Measurements from ENCODE around the gene EIF4H. TPM values are rescaled to one million over a fixed set of nuclear protein-coding genes. Genes with fewer than 3 reads are reported as not detected.
"Not testable (repeated sequence)": the region's sequence is repeated elsewhere in the genome, so short reads cannot be mapped to it uniquely, and the experiment has no call there.

EIF4H gene
- total RNA-seq, 4 donors from 2014 or later, result 212 to 351 (median 309) TPM

DNA sequence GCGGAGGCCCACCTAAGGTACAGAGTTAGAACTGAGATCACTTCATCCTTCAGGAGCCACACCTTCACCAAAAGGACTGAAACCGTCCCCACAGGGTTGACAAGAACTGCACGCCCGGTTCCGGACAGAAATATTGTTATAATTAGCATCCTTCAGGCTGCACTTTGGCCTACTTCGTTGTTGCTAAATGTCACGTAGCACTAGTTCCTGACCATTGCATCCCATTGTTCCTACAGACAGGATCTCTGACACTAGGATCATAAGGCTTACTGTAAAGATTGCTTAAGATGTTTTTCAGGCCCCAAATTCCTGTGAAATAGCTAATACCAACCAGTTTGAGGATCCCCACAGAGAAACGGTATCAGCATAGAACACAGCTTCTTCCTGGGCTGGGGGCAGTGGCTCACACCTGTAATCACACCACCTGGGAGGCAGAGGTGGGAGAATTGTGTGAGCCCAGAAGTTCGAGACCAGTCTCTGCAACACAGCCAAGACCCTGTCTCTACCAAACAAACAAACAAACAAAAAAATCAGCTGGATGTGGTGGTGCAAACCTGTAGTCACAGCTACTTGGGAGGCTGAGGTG, 18.3 kb upstream of the EIF4H start:
- no peaks in the 10 kb centered on the region for H3K36me3 ChIP-seq
- WGBS, result 88% methylated on average over 9 of the region's 9 CpGs
- H3K4me3 ChIP-seq, result no peak overlapping the region
- H3K27ac ChIP-seq (replicated peaks in 1 of 4), result no peak overlapping the region
- no peaks in the 10 kb centered on the region for H3K9me3 ChIP-seq
- no peak for TF ChIP-seq EP300 (IDR thresholded peaks at IDR 0.05)
- no peak for TF ChIP-seq POLR2AphosphoS5 (IDR thresholded peaks at IDR 0.05)
- TF ChIP-seq POLR2A (IDR thresholded peaks at IDR 0.05; ENCODE audit: low read depth), result no peak
- TF ChIP-seq, protein P1, sequence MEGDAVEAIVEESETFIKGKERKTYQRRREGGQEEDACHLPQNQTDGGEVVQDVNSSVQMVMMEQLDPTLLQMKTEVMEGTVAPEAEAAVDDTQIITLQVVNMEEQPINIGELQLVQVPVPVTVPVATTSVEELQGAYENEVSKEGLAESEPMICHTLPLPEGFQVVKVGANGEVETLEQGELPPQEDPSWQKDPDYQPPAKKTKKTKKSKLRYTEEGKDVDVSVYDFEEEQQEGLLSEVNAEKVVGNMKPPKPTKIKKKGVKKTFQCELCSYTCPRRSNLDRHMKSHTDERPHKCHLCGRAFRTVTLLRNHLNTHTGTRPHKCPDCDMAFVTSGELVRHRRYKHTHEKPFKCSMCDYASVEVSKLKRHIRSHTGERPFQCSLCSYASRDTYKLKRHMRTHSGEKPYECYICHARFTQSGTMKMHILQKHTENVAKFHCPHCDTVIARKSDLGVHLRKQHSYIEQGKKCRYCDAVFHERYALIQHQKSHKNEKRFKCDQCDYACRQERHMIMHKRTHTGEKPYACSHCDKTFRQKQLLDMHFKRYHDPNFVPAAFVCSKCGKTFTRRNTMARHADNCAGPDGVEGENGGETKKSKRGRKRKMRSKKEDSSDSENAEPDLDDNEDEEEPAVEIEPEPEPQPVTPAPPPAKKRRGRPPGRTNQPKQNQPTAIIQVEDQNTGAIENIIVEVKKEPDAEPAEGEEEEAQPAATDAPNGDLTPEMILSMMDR (IDR thresholded peaks at IDR 0.05), result no peak
- intact Hi-C loops (cut with DNase I), result no loop called here
- no peak for DNase-seq (ENCODE audit: extremely low spot score)
- no peaks in the 10 kb centered on the region for H3K27me3 ChIP-seq
- no peaks in the 10 kb centered on the region for H3K4me1 ChIP-seq

DNA sequence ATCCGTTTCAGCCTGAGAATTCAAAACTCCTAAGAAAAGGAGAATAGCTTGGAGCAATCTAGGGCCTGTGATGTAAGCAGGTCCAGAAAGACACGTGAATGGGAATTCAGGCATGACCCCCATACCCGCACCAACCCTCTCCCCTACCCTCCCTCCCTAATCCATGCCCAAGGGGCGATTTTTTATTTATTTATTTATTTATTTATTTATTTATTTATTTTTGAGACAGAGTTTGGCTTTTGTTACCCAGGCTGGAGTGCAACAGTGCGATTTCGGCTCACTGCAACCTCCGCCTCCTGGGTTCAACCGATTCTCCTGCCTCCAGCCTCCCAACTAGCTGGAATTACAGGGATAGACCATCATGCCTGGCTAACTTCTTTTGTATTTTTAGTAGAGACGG, 16.6 kb upstream of the EIF4H start:
- H3K4me1 ChIP-seq, result no peaks in the 10 kb centered on the region
- WGBS, result 97% methylated on average over 9 of the region's 9 CpGs
- H3K27ac ChIP-seq (replicated peaks in 1 of 4), result no peak overlapping the region
- H3K36me3 ChIP-seq, result no peaks in the 10 kb centered on the region
- no peaks in the 10 kb centered on the region for H3K9me3 ChIP-seq
- TF ChIP-seq, protein P1 (IDR thresholded peaks at IDR 0.05), result no peak
- no peak for TF ChIP-seq POLR2A (IDR thresholded peaks at IDR 0.05; ENCODE audit: low read depth)
- TF ChIP-seq EP300 (IDR thresholded peaks at IDR 0.05), result no peak
- no peak for TF ChIP-seq POLR2AphosphoS5 (IDR thresholded peaks at IDR 0.05)
- no peak overlapping the region for H3K4me3 ChIP-seq
- DNase-seq (ENCODE audit: extremely low spot score), result no peak
- no peaks in the 10 kb centered on the region for H3K27me3 ChIP-seq
- intact Hi-C loops (cut with DNase I), result no loop called here

DNA sequence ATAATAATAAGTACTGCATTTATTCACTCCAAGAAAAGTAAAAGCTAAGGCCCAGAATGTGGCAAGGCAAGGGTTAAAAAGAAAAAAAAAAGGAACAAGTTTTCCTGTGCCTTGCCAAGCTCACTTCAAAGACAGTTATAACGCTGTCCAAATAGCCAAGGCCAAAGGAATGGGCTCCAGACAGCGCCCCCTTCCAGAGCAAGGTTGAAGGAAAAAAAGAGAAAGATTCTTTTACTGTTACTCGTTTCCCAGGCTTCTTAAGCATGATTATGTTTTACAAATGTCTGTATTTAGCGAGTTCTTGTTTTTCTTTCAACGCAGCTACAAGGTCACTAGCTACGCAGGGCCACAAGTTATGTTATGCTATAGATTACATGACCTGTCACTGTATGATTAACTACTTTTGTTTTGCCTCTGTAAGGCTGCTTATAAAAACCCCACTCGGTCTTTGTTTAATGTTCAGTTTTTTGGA, 9.1 kb upstream of the EIF4H start:
- intact Hi-C loops (cut with DNase I), result no loop called here
- no peak for TF ChIP-seq POLR2AphosphoS5 (IDR thresholded peaks at IDR 0.05)
- no peak for TF ChIP-seq EP300 (IDR thresholded peaks at IDR 0.05)
- no peak for TF ChIP-seq POLR2A (IDR thresholded peaks at IDR 0.05; ENCODE audit: low read depth)
- TF ChIP-seq, protein P1 (IDR thresholded peaks at IDR 0.05), result peak; percentile 28 to 38 (median 33)
- Histone ChIP-seq H3K36me3 (no peaks in the 10 kb centered on the region), H3K9me3 (no peaks in the 10 kb centered on the region), H3K27me3 (no peaks in the 10 kb centered on the region), H3K4me1 (peaks cover 0 to 12% (median 2%) of the 10 kb centered on the region in 4 donors), H3K27ac (replicated peaks in 1 of 4) (peak overlapping the region in 3 of 4 donors; percentile 4 to 39 (median 11)), H3K4me3 (no peak overlapping the region)
- WGBS, result 29% methylated on average over 7 of the region's 7 CpGs
- no peak for DNase-seq (ENCODE audit: extremely low spot score)

DNA sequence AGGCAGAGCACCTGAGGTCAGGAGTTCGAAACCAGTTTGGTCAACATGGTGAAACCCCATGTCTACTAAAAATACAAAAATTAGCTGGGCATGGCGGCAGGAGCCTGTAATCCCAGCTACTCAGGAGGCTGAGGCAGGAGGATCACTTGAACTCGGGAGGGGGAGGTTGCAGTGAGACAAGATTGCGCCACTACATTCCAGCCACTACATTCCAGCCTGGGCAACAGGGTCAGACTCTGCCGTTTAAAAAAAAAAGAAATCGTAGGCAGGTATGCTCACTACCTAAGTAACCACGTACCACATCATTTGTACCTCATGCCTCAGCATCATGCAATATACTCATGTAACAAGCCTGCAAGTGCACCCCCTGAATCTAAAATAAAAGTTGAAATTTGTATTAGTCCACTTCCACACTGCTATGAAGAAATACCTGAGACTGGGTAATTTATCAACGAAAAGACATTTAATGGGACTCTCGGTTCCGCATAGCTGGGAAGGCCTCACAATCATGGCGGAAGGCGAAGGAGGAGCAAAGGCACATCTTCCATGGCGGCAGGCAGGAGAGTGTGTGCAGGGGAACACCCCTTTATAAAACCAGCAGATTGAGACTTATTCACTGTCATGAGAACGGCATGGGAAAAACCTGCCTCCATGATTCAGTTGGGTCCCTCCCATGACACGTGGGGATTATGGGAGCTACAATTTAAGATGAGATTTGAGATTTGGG, 8.1 kb upstream of the EIF4H start:
- H3K36me3 ChIP-seq, result no peaks in the 10 kb centered on the region
- H3K27ac ChIP-seq (replicated peaks in 1 of 4), result peak overlapping the region in 2 of 4 donors; percentile 11 to 39

DNA sequence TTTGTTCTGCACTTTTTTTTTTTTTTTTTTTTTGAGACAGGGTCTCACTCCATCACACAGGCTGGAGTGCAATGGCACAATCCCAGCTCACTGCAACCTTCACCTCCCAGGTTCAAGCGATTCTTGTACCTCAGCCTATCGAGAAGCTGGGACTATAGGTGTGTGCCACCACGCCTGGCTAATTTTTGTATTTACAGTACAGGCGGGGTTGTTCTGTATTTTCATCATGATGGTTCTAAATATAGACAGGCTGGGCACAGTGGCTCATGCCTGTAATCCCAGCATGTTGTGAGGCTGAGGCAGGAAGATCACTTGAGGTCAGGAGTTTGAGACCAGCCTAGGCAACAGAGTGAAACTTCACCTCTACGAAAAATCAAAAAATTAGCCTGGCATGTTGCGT, 6.8 kb upstream of the EIF4H start:
- Histone ChIP-seq H3K4me1 (peaks cover 0 to 12% (median 2%) of the 10 kb centered on the region in 4 donors), H3K27ac (replicated peaks in 1 of 4) (peak overlapping the region in 1 of 4 donors; percentile 18)
- intact Hi-C loops (cut with DNase I); H3K36me3 ChIP-seq; H3K4me3 ChIP-seq; H3K9me3 ChIP-seq; DNase-seq (ENCODE audit: extremely low spot score); H3K27me3 ChIP-seq: not testable (repeated sequence)
- 85% methylated on average over 6 of the region's 6 CpGs for WGBS

More for the DNA sequence above, 8.1 kb upstream of the EIF4H start:
- Histone ChIP-seq H3K27me3 (no peaks in the 10 kb centered on the region), H3K9me3 (no peaks in the 10 kb centered on the region), H3K4me1 (peaks cover 0 to 12% (median 2%) of the 10 kb centered on the region in 4 donors), H3K4me3 (no peak overlapping the region)
- 93% methylated on average over 15 of the region's 15 CpGs for WGBS
- TF ChIP-seq POLR2A (IDR thresholded peaks at IDR 0.05; ENCODE audit: low read depth) (no peak), EP300 (IDR thresholded peaks at IDR 0.05) (no peak), POLR2AphosphoS5 (IDR thresholded peaks at IDR 0.05) (no peak)
- TF ChIP-seq, protein P1 (IDR thresholded peaks at IDR 0.05), result no peak
- DNase-seq (ENCODE audit: extremely low spot score), result no peak
- intact Hi-C loops (cut with DNase I), result no loop called here
